ENCODE results near the gene KLF13. TPM values are rescaled to one million over a fixed set of nuclear protein-coding genes. Genes with fewer than 3 reads are reported as not detected.

Gene KLF13
- total RNA-seq, 1 experiment from 2014 or later = 78.6 TPM

DNA sequence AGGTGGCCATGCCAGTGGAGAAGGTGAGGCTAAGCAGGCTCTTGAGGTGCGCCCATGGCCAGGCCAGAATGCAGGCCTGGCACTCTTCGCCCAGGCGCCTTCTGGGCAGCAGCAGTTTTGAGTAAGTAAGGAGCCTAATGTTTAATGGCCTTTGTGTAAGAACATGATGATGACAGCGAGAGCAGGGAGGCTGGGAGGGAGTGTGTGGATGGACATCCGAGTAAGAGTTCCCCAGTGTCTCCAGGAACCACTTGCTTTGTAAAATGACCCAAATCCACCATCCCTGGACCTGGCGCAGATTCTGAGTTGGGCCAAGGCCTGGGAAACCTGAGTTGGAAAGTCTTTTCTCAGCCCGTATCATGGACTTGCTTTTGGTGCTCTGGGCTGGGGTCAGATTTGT lies 24.1 kb downstream of the KLF13 start:
- peaks cover 12% of the 10 kb centered on the region for H3K4me1 ChIP-seq (ENCODE audit: control insufficient read depth, insufficient read depth, low read length)
- TF ChIP-seq TCF7L2 (IDR thresholded peaks at IDR 0.05; ENCODE audit: low read depth, low read length) (no peak), SIN3A (IDR thresholded peaks at IDR 0.05; ENCODE audit: borderline replicate concordance, insufficient read depth, low read depth, low read length) (no peak), POLR2AphosphoS5 (IDR thresholded peaks at IDR 0.05; ENCODE audit: low read depth, low read length) (no peak)
- TF ChIP-seq, protein P1, sequence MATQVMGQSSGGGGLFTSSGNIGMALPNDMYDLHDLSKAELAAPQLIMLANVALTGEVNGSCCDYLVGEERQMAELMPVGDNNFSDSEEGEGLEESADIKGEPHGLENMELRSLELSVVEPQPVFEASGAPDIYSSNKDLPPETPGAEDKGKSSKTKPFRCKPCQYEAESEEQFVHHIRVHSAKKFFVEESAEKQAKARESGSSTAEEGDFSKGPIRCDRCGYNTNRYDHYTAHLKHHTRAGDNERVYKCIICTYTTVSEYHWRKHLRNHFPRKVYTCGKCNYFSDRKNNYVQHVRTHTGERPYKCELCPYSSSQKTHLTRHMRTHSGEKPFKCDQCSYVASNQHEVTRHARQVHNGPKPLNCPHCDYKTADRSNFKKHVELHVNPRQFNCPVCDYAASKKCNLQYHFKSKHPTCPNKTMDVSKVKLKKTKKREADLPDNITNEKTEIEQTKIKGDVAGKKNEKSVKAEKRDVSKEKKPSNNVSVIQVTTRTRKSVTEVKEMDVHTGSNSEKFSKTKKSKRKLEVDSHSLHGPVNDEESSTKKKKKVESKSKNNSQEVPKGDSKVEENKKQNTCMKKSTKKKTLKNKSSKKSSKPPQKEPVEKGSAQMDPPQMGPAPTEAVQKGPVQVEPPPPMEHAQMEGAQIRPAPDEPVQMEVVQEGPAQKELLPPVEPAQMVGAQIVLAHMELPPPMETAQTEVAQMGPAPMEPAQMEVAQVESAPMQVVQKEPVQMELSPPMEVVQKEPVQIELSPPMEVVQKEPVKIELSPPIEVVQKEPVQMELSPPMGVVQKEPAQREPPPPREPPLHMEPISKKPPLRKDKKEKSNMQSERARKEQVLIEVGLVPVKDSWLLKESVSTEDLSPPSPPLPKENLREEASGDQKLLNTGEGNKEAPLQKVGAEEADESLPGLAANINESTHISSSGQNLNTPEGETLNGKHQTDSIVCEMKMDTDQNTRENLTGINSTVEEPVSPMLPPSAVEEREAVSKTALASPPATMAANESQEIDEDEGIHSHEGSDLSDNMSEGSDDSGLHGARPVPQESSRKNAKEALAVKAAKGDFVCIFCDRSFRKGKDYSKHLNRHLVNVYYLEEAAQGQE (IDR thresholded peaks at IDR 0.05; ENCODE audit: insufficient read depth in 1 of 2, low read depth in 2 of 2, low read length in 1 of 2) = no peak
- TF ChIP-seq, protein P2, sequence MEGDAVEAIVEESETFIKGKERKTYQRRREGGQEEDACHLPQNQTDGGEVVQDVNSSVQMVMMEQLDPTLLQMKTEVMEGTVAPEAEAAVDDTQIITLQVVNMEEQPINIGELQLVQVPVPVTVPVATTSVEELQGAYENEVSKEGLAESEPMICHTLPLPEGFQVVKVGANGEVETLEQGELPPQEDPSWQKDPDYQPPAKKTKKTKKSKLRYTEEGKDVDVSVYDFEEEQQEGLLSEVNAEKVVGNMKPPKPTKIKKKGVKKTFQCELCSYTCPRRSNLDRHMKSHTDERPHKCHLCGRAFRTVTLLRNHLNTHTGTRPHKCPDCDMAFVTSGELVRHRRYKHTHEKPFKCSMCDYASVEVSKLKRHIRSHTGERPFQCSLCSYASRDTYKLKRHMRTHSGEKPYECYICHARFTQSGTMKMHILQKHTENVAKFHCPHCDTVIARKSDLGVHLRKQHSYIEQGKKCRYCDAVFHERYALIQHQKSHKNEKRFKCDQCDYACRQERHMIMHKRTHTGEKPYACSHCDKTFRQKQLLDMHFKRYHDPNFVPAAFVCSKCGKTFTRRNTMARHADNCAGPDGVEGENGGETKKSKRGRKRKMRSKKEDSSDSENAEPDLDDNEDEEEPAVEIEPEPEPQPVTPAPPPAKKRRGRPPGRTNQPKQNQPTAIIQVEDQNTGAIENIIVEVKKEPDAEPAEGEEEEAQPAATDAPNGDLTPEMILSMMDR (IDR thresholded peaks at IDR 0.05) = no peak
- DNase-seq (ENCODE audit: low read depth, low spot score) (no peak), ATAC-seq (no peak)
- intact Hi-C loops (cut with micrococcal nuclease; ENCODE audit: unreplicated experiment) (no loop called here), in situ Hi-C loops (cut with HindIII; ENCODE audit: low pct_unique_long_range_greater_than_20kb, low sequenced_read_pairs) (no loop called here)
- H3K36me3 ChIP-seq (ENCODE audit: control insufficient read depth, insufficient read depth, low read length) = no peaks in the 10 kb centered on the region
- BruUV-seq (replicated peaks) = no TSS peak
- no peak overlapping the region for H3K27ac ChIP-seq (ENCODE audit: low read length)
- CTCF ChIA-PET = no interaction called here
- no peak overlapping the region for H3K4me3 ChIP-seq (ENCODE audit: low read depth in 2 of 2, low read length in 2 of 2)
- H3K27me3 ChIP-seq (ENCODE audit: control insufficient read depth, insufficient read depth, low read length) = no peaks in the 10 kb centered on the region
- no peaks in the 10 kb centered on the region for H3K9me3 ChIP-seq (ENCODE audit: control insufficient read depth, insufficient read depth, low read depth, low read length)
- POLR2A ChIA-PET = no interaction called here

DNA sequence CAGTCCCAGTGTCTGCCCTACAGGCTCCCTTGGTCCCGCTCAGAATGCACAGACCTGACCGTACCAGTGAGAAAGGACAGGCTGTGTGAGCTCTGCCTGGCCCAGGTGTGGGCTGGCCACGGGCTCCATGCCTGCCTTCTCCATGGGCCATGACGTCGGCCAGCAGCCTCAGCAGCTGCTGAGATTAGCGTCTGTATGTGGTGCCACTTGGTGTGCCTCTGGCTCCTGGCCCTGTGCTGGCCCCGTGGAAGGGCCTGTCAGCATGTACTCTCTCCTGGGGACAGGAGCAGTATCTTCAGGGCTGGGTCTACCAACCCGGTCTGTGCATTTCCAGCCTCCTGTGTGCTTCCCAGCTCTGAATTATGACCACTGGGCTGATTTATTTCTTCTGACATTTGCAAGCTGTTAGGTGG lies 25.7 kb downstream of the KLF13 start:
- H3K4me3 ChIP-seq (ENCODE audit: low read depth in 2 of 2, low read length in 2 of 2) = no peak overlapping the region
- in situ Hi-C loops (cut with HindIII; ENCODE audit: low pct_unique_long_range_greater_than_20kb, low sequenced_read_pairs) = no loop called here
- no peaks in the 10 kb centered on the region for H3K27me3 ChIP-seq (ENCODE audit: control insufficient read depth, insufficient read depth, low read length)
- TF ChIP-seq SIN3A (IDR thresholded peaks at IDR 0.05; ENCODE audit: borderline replicate concordance, insufficient read depth, low read depth, low read length) (no peak), TCF7L2 (IDR thresholded peaks at IDR 0.05; ENCODE audit: low read depth, low read length) (no peak), POLR2AphosphoS5 (IDR thresholded peaks at IDR 0.05; ENCODE audit: low read depth, low read length) (no peak)
- TF ChIP-seq, protein P1 (IDR thresholded peaks at IDR 0.05; ENCODE audit: insufficient read depth in 1 of 2, low read depth in 2 of 2, low read length in 1 of 2) = no peak
- TF ChIP-seq, protein P2 (IDR thresholded peaks at IDR 0.05) = no peak
- BruUV-seq (replicated peaks) = no TSS peak
- H3K27ac ChIP-seq (ENCODE audit: low read length) = 0 out of 2 replicates have a peak overlapping the region, but pooled peaks have one; percentile 17
- ChIA-PET POLR2A (no interaction called here), CTCF (no interaction called here)
- intact Hi-C loops (cut with micrococcal nuclease; ENCODE audit: unreplicated experiment) = no loop called here
- peak; percentile 39 for ATAC-seq
- H3K9me3 ChIP-seq (ENCODE audit: control insufficient read depth, insufficient read depth, low read depth, low read length) = no peaks in the 10 kb centered on the region
- no peak for DNase-seq (ENCODE audit: low read depth, low spot score)
- peaks cover 12% of the 10 kb centered on the region for H3K4me1 ChIP-seq (ENCODE audit: control insufficient read depth, insufficient read depth, low read length)
- no peaks in the 10 kb centered on the region for H3K36me3 ChIP-seq (ENCODE audit: control insufficient read depth, insufficient read depth, low read length)
